Measurements from ENCODE around the gene CFAP299.

DNA sequence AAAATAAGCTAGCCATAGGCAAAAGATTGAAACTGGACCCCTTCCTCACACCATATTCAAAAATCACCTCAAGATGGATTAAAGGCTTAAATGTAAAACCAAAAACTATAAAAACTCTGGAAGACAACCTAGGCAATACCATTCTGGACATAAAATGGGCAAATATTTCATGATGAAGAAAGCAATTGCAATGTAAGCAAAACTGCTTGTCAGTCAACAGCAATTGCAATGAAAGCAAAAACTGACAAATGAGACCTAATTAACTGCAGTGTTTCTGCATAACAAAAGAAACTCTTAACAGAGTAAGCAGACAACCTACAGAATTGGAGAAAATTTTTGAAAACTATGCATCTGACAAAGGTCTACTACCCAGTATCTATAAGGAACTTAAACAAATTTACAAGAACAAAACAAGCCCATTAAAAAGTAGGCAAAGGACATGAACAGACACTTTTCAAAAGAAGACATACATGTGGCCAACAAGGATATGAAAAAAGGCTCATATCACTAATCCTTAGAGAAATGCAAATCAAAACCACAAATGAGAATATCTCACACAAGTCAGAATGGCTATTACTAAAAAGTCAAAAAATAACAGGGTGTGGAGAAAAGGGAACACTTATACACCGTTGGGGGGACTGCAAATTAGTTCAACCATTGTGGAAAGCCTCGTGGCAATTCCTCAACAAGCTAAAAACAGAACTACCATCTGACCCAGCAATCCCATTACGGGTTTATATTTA lies 46.7 kb downstream of the CFAP299 start:
- TF ChIP-seq, protein P1, sequence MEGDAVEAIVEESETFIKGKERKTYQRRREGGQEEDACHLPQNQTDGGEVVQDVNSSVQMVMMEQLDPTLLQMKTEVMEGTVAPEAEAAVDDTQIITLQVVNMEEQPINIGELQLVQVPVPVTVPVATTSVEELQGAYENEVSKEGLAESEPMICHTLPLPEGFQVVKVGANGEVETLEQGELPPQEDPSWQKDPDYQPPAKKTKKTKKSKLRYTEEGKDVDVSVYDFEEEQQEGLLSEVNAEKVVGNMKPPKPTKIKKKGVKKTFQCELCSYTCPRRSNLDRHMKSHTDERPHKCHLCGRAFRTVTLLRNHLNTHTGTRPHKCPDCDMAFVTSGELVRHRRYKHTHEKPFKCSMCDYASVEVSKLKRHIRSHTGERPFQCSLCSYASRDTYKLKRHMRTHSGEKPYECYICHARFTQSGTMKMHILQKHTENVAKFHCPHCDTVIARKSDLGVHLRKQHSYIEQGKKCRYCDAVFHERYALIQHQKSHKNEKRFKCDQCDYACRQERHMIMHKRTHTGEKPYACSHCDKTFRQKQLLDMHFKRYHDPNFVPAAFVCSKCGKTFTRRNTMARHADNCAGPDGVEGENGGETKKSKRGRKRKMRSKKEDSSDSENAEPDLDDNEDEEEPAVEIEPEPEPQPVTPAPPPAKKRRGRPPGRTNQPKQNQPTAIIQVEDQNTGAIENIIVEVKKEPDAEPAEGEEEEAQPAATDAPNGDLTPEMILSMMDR (conservative IDR thresholded peaks at IDR 0.05; ENCODE audit: low read length) = no peak
- no peak for TF ChIP-seq EZH2phosphoT487 (IDR thresholded peaks at IDR 0.05; ENCODE audit: borderline replicate concordance, low read depth, low read length)
